K562 (cell line): ENCODE data around the gene B2M. TPM values are rescaled to one million over a fixed set of nuclear protein-coding genes. Genes with fewer than 3 reads are reported as not detected.

Experiments used
- ARID2 ChIP-seq: fragments of 450-650 bp; IDR thresholded peaks from 2 replicates; pipeline ENCODE4 v1.6.1; 2017; ENCODE audit warnings: antibody characterized with exemption, mild to moderate bottlenecking
- CBFA2T2 ChIP-seq: fragments of 450-650 bp; conservative IDR thresholded peaks from 2 replicates; pipeline ENCODE4 v1.6.1; 2017; ENCODE audit warnings: mild to moderate bottlenecking
- ESRRB ChIP-seq: fragments of 250-450 bp; sonication (Bioruptor Pico); IDR thresholded peaks from 2 replicates; pipeline ENCODE4 v1.5.0; 2020; ENCODE audit warnings: mild to moderate bottlenecking, moderate library complexity, borderline replicate concordance
- GATA2 ChIP-seq: sonication (generic); formaldehyde crosslinking; IDR thresholded peaks from 2 replicates; pipeline ENCODE4 v1.4.0; 2020; ENCODE audit warnings: mild to moderate bottlenecking, missing genetic modification reagents
- HEY1 ChIP-seq: fragments of 250-450 bp; sonication (Bioruptor Pico); IDR thresholded peaks from 2 replicates; pipeline ENCODE4 v1.5.0; 2020; ENCODE audit warnings: mild to moderate bottlenecking, moderate library complexity, borderline replicate concordance
- HNRNPL ChIP-seq: fragments of 200-400 bp; formaldehyde crosslinking; IDR thresholded peaks from 2 replicates; pipeline ENCODE4 v1.6.1; 2017; ENCODE audit warnings: low read depth, mild to moderate bottlenecking, low read length
- KLF10 ChIP-seq: fragments of 250-450 bp; sonication (Bioruptor Pico); IDR thresholded peaks from 2 replicates; pipeline ENCODE4 v1.6.1; 2021; ENCODE audit warnings: matching md5 sums
- NUFIP1 ChIP-seq: fragments of 450-650 bp; IDR thresholded peaks from 2 replicates; pipeline ENCODE4 v1.6.1; 2018; ENCODE audit not compliant: partially characterized antibody
- SNRNP70 ChIP-seq: fragments of 200-400 bp; formaldehyde crosslinking; optimal IDR thresholded peaks from 2 replicates; pipeline ENCODE3; 2017; ENCODE audit warnings: low read depth, low read length
- ZNF143 ChIP-seq: sonication (generic); formaldehyde crosslinking; IDR thresholded peaks from 2 replicates; pipeline ENCODE4 v1.9.0; 2022; ENCODE audit warnings: mild to moderate bottlenecking, missing genetic modification reagents
- polyA plus RNA-seq, 8 experiments: library from polyadenylated mRNA; depleted of rRNA in 4 of 8; stranded (reverse) in 5 of 8; unstranded in 3 of 8; fragments of >200 nt; fragmentation: Nextera tagmentation in 2 of 8; fragmentation: Illumina TruSeq in 1 of 8; extraction: Ambion mirVana in 2 of 8; extraction: Trizol in 1 of 8; gene quantifications; 2 replicates each; pipeline versions ENCODE4 v1.2.1 to v1.2.3, GENCODE V29; 2011 to 2014; ENCODE audit warnings: inconsistent platforms in 1 of 8, missing spikeins in 1 of 8
- total RNA-seq, 7 experiments: library from RNA; depleted of rRNA in 6 of 7; stranded (reverse); fragments of >200 nt in 6 of 7; fragmentation: Illumina TruSeq in 2 of 7; extraction: Trizol in 2 of 7; gene quantifications; 2 replicates each; pipeline versions ENCODE4 v1.2.1 to v1.2.3, GENCODE V29; 2011 to 2021; ENCODE audit warnings: low replicate concordance in 1 of 7
- TF ChIP-seq, protein P1 (sequence below): IDR thresholded peaks from 2 replicates; pipeline ENCODE4 v1.6.1; 2011; ENCODE audit warnings: borderline replicate concordance, low read depth, mild to moderate bottlenecking, moderate library complexity, low read length; ENCODE audit not compliant: insufficient read depth, poor library complexity, severe bottlenecking
- TF ChIP-seq, protein P2 (sequence below): sonication (generic); formaldehyde crosslinking; IDR thresholded peaks from 2 replicates; pipeline ENCODE4 v1.8.0; 2023; ENCODE audit warnings: missing genetic modification reagents, mild to moderate bottlenecking, borderline replicate concordance

The B2M gene
- total and polyA plus RNA-seq, 9 of the 15 experiments (the other 6 are each of a cell fraction or from before 2014, with no cell fraction given) = 460 to 3,138 (median 1,032) TPM

DNA sequence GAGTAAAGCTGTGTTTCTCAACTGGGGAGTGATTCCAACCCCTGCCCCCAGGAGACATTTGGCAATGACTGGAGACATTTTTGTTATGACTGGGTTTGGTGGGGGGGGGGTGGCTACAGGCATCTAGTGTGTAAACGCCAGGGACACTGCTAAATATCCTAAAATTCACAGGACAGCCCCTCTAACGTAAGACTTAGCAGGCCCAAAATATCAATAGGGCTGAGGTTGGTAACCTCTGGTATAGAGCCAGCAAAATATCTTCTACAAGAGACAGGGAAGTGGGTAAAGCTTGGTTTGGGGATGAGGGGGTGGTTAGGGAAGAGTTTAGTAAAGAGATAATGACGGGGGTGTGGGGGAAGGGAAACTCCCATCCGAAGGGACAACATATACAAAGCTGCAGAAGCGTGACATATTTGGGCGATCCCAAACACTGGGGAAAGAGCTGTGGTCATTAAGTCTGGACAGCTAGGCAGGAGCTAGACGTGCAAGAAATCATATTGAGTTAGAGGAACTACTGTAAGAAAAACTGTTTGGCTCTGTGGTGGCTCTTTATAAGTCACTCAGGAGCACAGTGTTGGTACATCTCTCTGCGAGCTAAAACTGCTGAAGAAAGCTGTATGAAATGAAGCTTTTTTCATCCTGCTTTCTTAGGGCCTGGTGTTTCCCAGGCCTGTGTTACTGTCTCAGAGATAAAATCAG is 24.3 kb downstream of the B2M start (continued):
- TF ChIP-seq, protein P1, sequence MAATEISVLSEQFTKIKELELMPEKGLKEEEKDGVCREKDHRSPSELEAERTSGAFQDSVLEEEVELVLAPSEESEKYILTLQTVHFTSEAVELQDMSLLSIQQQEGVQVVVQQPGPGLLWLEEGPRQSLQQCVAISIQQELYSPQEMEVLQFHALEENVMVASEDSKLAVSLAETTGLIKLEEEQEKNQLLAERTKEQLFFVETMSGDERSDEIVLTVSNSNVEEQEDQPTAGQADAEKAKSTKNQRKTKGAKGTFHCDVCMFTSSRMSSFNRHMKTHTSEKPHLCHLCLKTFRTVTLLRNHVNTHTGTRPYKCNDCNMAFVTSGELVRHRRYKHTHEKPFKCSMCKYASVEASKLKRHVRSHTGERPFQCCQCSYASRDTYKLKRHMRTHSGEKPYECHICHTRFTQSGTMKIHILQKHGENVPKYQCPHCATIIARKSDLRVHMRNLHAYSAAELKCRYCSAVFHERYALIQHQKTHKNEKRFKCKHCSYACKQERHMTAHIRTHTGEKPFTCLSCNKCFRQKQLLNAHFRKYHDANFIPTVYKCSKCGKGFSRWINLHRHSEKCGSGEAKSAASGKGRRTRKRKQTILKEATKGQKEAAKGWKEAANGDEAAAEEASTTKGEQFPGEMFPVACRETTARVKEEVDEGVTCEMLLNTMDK = no peak
- TF ChIP-seq HNRNPL = no peak
- TF ChIP-seq GATA2 (CRISPR knock-in tag) = no peak
- no peak for TF ChIP-seq ESRRB (CRISPR knock-in tag)
- TF ChIP-seq, protein P2, sequence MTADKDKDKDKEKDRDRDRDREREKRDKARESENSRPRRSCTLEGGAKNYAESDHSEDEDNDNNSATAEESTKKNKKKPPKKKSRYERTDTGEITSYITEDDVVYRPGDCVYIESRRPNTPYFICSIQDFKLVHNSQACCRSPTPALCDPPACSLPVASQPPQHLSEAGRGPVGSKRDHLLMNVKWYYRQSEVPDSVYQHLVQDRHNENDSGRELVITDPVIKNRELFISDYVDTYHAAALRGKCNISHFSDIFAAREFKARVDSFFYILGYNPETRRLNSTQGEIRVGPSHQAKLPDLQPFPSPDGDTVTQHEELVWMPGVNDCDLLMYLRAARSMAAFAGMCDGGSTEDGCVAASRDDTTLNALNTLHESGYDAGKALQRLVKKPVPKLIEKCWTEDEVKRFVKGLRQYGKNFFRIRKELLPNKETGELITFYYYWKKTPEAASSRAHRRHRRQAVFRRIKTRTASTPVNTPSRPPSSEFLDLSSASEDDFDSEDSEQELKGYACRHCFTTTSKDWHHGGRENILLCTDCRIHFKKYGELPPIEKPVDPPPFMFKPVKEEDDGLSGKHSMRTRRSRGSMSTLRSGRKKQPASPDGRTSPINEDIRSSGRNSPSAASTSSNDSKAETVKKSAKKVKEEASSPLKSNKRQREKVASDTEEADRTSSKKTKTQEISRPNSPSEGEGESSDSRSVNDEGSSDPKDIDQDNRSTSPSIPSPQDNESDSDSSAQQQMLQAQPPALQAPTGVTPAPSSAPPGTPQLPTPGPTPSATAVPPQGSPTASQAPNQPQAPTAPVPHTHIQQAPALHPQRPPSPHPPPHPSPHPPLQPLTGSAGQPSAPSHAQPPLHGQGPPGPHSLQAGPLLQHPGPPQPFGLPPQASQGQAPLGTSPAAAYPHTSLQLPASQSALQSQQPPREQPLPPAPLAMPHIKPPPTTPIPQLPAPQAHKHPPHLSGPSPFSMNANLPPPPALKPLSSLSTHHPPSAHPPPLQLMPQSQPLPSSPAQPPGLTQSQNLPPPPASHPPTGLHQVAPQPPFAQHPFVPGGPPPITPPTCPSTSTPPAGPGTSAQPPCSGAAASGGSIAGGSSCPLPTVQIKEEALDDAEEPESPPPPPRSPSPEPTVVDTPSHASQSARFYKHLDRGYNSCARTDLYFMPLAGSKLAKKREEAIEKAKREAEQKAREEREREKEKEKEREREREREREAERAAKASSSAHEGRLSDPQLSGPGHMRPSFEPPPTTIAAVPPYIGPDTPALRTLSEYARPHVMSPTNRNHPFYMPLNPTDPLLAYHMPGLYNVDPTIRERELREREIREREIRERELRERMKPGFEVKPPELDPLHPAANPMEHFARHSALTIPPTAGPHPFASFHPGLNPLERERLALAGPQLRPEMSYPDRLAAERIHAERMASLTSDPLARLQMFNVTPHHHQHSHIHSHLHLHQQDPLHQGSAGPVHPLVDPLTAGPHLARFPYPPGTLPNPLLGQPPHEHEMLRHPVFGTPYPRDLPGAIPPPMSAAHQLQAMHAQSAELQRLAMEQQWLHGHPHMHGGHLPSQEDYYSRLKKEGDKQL (CRISPR knock-in tag) = no peak
- no peak for TF ChIP-seq ARID2
- TF ChIP-seq CBFA2T2 = 0 out of 2 replicates have a peak, but pooled peaks have one; percentile 10
- TF ChIP-seq KLF10 (CRISPR knock-in tag) = no peak
- TF ChIP-seq ZNF143 = no peak
- TF ChIP-seq SNRNP70 = no peak
- TF ChIP-seq HEY1 (CRISPR knock-in tag) = no peak
- no peak for TF ChIP-seq NUFIP1
